HG03280 (cell line): ENCODE data around the gene POP5.

Experiments
- ATAC-seq: cut with Tn5 transposase; IDR thresholded peaks from one replicate; pipeline ENCODE4 v1.9.1; 2021; ENCODE audit warnings: mild to moderate bottlenecking, moderate library complexity; ENCODE audit not compliant: unreplicated experiment

The POP5 gene

DNA sequence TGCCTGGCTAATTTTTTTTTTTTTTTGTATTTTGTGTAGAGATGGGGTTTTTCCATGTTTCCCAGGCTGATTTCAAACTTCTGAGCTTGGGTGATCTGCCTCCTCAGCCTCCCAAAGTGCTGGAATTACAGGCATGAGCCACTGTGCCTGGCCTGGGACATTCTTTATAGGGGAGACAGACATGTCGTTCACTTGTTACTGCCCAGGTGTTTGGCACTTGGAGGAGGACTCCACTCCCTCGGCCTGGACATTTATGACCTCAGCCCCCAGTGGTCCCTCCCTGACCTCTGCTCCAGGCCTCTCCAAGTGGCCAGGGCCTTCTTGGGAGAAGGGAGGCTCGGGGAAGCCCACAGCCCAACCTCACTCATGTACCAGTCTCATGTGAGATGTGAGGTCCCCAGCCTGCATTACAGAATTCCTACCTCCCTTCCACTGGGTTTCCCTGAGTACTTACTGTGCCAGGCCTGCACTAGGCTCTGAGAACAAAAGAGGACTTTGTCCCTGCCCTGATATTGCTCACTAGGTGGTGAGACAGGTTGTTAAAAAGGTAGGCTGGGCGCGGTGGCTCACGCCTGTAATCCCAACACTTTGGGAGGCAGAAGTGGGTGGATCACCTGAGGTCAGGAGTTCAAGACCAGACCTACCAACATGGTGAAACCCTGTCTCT lies 9.7 kb upstream of the POP5 start:
- ATAC-seq, result no peak

DNA sequence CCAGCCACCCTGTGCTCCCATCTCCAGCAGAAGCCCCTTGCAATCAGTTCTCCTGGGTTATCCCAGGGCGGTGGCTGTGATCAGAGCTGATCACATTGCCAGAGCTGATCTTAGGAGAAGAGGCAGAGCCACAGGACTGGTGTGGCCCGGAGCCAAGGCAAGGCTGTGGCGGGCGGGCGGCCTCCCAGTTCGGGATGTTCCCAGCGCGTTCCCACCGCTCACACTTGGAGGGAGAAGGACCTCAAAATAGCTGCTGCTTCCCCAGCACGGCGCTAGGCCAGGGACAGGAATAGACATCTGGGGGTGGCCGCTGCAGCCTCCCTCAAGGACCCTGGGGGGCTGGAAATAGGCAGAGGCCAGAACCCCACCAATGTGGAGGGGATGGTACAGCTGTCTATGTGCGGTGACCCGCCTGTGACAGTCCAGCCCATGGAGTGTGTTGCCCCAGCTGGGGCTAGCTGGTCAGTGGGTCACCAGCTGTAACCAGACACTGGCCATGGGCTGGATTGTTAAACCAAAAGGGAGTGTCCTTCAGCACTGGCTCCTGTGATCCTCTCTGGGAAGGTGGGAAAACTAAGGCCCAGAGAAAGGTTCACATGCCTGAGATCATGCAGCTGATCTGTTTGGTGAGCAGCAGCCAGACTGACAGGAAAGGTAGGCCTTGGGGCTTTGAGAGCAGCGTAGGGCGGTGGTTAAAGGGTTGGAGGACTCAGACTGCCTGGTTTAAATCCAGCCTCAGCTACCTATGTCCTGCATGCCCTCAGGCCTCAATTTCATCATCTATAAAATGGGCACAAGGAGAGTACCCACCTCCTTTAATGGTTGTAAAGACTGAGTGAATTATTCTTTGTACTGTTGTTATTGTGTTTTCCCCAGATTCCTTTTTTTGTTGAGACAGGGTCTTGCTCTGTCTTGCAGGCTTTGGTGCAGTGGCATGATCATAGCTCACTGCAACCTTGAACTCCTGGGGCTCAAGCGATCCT lies 8.0 kb upstream of the POP5 start:
- no peak for ATAC-seq

DNA sequence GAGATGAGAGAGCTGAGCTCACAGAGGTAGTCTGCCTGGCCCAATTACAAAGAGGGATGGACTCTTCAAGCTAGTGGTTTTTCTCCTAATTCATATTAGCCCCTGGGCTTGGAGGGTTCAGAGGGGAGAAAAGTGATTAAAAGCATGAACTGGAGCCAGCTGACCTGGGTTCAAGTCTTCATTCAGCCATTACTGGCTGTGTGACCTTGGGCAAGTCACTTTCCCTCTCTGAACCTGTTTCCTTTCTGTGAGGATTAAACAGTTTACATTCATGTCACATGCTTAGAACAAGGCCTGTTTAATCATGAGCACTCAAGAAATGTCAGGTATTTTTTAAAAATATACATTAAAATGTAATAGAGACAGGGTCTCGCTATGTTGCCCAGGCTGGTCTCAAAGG lies 7.2 kb upstream of the POP5 start:
- ATAC-seq, result no peak

DNA sequence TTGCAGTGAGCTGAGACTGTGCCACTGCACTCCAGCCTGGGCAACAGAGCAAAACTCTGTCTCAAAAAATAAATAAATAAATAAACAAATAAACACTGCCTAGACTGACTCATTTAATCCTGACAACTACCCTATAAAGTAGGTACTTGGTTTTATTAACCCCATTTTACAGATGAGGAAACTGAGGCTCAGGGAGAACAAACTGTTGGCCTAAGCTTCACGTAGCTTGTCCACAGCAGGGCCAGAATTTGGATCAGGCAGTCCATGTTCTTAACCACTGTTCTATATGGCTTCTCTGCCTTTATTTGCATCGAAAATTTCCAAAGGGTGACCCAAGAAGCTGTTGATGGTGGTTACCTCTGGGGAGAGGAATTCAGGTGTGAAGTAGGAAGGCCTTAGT lies 5.7 kb upstream of the POP5 start:
- ATAC-seq, result no peak

DNA sequence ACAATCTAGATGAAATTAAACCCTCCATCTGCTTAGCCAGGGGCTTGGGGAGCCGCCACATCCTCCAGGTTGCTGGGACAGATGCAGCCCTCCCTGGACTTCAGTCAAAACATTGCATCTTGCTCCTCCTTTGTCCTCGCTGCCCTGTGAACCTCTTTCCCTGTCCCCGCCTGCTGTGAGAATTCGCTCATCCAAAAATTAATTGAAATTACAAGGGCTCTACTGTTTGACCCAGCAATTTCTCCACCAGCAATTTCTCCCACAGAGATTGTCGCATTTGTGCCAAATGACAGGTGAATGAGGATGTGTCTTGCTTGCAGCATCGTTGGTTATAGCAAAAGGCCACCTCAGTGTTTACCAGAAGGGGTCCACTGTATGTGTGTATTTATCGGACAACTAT lies 5.0 kb upstream of the POP5 start:
- no peak for ATAC-seq

DNA sequence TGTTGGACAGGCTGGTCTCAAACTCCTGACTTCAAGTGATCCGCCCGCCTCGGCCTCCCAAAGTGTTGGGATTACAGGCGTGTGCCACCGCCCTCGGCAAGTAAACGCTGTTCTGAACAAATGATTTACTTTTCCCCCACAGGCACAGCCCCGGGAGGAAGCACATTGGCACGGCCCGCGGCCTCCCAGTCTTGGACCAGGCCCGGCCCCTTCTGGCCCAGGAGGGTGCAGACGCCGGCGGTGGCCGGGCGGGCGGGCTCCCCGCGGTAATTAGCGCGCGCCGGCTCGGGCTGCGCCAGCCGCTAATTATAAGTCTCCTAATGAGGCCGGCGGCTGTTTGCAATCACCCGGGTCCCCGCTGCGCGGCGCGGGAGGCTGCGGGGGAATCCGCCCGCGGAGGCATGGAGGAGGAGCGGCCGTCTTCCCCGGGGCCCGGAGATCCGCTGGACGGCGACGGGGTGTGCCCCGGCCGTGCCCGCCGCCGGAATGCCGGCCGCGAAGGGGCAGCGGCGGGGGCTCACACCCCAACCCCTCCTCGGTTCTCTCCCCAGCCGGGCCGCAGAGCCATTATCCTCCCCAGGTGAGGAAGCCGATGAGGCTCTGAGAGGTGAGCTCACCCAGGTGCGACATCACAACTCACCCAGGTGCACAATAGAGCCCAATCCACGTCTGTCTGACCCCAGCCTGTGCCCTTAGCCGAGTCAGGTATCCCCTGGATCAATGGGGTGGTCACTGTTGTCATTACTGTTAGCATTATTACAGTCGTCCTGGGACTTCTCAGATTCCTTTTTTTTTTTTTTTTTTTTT lies 3.3 kb upstream of the POP5 start:
- ATAC-seq, result no peak

DNA sequence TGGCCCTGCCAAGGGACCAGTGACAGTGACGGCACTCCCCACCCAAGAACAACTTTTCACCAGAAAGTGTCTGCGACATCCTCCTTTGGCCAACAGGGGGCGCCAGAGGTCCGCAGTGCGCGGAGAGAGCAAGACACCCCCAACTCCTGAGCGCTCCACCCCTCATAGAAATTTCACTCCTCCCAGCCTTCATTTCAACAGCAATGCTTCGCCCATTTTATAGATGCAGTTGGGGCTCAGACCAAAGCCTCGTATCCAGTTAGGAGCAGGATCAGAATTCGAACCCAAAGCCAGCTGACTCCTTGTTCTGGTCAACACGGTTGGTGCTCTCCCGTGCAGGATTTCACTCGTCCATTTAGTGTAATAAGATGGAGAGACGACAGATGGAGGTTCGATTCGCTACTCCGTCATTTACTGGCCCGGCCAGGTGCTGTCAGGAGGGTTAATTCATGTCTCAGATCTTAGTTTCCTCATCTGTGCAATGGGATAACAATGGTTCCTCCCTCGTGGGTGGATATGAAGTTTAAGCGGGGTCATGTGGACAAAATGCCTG lies 2.4 kb upstream of the POP5 start:
- no peak for ATAC-seq

DNA sequence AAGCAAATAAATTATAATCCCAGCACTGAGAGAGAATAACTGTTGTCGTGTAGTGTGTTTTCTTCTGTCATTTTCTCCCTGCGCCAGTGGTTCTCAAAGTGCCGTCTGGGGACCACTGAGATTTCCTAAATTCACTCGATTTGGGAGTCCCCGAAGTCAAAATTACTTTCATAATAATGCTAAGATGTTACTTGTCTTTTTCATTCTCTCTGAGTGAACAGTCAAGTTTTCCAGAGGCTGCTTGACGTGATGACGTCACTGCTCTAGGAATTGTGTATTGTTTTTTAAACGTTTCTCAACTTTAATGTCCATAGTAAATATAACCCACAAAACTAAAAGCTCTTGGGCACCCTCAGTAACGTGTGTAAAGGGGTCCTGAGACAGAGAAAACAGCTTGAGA lies 796 bp upstream of the POP5 start:
- ATAC-seq, result no peak

DNA sequence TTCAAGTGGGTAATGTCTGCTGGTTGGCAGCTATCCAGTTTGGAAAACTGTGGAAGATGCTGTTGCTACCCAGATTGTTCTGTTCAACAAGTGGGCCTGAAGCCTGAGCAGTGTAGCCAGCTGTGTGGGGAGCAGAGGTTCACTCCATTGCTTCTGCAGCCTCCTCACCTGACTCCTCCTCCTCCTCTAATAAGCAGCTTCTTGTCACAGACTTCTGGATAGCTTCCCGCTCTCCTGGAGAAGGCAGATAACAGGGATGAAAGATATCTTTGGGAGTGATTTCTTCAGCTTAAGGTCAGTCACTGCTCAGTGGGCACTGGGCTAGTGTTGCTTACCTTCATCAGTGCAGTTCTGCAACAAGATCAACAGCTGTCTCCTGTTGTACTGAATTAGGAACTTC lies 2.0 kb downstream of the POP5 start:
- no peak for ATAC-seq

DNA sequence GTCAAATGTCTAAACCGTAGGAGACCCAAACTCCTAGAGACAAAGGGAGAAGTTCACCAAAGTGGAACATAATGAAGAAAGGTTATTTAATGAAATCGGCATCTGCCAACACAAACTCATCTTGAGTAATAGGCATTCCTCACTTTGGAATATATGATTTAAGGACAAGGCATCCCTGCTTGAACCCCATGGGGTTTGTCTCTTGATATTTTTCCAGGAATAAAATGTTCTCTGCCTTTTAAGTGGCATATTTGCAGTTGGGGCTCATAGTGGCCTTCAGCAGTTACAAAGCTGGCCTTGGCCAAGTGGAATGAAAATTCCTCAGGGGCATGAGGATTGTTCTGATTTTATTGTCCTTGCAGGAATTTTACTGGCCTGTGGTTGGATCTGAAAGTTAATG lies 7.1 kb downstream of the POP5 start:
- ATAC-seq, result no peak

DNA sequence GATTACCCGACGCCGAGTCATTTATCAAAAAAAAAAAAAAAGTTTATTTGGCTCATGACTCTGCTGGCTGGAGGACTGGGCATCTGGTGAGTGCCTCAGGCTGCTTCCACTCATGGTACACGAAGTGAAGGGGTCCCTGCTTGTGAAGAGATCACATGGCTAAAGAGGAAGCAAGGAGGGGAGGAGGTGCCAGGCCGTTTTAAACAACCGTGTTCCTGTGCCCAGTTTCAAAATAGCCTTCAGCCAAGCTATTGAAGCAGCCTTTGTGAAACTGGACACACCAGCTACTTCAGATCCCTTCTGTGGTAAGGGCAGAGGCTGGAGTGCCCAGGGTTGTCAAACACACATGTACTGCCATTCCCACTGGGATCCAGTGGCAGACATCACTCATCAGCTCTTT lies 7.6 kb downstream of the POP5 start:
- no peak for ATAC-seq

DNA sequence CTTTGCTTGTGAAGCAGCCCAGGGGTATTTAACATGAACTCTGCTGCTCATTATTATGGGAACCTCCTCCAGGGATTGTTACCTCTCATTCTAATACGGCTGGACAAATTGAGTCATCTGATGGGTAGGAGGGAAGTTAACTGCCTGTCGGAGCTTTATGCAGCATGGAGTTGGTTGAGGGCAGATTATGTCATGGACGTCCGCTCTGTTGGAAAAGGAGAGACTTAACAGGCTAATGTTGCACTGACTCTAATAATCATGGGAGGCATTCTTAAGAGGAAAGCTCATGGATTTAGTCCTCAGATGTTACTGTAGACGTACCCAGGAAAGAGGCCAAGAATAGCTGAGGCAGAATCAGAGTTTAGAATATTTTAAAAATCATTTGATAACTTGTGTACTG lies 9.9 kb downstream of the POP5 start:
- no peak for ATAC-seq

DNA sequence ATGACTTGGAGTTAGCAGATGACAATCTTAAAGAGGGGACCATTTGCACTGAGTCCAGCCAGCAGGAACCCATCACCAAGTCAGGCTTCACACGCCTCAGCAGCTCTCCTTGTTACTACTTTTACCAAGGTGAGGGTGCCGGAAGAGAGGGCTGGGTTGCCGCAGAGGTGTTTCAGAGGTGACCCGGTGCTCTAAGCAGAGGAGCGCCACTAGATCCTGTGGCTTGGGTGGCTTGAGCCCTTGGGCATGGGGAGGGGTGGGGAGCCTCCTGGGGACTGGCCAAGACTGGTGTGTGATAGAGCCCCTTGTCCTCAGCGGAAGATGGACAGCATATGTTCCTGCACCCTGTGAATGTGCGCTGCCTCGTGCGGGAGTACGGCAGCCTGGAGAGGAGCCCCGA lies 17.7 kb downstream of the POP5 start:
- ATAC-seq, result no peak

DNA sequence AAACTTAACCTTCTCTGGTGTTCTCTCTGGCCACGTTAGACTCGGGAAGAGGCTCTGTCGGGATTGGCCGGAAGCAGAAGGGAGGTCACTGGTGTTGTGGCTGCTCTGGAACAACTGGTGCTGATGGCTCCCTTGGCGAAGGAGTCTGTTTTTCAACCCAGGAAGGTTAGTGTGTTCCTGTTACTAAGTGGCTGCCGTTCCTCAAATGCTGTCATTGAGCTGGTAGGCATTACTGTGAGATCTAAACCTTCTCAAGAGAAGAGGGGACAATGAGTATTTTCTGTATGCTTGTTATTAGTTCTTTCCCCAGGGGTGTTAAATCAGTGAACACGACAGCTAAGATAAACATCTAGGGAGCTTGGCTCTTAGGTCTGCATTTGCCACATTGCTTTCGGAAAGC lies 18.3 kb downstream of the POP5 start:
- ATAC-seq, result no peak

DNA sequence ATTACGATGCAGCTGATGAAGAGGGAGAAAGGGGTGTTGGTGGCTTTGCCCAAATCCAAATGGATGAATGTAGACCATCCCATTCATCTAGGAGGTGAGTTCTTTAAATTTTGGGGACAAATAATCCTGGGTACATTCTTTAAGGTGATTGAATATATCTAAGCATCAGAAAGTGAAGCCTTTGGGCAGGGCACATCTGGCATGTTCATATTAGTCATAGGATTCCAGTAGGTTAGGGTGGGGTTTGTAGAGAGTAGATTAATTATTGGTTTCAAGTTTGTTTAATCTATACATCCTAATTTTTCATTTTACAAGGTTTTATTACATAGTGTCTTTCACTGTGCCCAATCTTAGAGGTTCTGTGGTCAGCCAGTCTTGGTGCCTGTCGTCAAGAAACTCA lies 23.6 kb downstream of the POP5 start:
- no peak for ATAC-seq

DNA sequence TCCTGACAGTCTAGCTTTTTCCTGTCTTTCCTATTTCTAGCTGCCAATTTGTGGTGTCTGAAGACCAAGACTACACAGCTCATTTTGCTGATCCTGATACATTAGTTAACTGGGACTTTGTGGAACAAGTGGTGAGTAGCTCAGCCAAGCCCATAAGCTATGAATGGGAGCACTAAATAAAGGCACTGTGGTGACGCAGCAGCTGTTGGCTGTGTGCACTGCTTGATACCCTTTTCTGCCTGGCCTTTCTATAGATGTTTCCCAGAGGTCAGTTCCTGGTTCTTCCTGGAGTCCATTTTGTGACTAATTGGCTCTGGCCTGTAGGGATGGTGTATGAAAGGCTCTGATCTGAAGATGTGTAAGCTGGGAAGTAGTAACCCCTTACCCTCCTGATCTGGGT lies 26.5 kb downstream of the POP5 start:
- no peak for ATAC-seq

DNA sequence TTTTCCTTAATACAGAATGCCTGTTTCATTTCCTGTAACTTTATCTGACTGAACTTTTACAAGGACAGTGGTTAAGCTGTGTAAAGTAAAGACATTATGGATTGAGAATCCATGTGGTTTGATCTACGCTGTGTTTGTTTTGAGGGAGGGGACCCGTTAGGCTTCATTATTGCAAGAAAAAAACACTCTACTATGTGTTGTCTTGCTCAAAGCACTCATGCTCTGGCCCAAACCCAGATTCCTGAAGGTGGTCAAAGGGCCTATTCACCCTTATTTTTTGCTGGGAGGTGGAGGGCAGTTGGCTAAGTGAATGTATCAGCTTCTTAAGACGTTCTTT lies 35.2 kb downstream of the POP5 start:
- no peak for ATAC-seq

DNA sequence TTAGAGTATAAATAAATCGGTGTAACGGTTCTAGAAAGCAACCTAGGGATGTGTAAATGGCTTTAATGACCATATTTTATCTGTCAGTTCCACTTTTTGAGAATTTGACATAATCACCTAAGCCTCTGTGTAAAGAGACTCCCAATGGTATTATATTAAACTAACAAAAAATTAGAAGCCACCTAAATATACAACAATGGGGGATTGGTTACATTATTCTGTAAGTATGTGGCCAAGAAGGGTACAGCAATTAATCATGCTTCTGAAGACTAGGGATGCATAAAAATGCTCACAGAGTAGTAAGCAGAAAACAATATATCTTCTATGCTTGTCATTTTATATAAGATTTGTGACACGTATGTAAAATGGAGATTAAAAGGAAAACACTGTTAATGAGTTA lies 36.5 kb downstream of the POP5 start:
- no peak for ATAC-seq

DNA sequence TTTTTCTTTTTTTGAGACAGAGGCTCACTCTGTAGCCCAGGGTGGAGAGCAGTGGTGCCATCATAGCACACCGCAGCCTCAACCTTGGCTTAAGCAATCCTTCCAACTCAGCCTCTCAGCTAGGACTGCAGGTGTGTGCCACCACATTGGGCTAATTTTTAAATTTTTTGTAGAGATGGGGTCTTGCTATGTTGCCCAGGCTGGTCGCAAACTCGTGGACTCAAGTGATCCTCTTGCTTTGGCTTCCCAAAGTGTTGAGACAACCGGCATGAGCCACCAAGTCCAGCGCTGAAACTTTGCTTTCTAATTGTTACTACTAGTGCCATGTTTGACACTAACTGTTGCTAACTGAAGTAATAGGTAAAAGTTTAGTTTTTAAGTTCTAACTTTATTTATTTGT lies 39.0 kb downstream of the POP5 start:
- ATAC-seq, result no peak

DNA sequence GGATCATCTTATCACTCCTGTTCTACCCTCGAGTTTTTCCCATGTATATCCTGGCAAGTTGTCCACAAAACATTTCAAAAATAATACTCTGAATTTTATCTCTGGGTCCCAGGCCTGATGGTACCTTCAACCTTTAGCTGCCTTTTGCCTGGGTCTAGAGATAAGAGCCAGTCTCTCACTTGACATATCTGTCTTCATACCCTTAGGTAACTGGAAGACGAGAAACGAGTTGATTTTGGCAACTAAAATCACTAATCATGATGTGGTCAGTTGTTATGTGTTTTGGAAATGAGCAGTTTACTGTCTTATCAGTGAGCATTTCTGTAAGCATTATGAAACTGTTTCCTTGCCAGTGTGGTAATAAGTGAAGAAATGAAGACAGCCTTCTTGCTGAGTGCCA lies 40.8 kb downstream of the POP5 start:
- ATAC-seq, result no peak

DNA sequence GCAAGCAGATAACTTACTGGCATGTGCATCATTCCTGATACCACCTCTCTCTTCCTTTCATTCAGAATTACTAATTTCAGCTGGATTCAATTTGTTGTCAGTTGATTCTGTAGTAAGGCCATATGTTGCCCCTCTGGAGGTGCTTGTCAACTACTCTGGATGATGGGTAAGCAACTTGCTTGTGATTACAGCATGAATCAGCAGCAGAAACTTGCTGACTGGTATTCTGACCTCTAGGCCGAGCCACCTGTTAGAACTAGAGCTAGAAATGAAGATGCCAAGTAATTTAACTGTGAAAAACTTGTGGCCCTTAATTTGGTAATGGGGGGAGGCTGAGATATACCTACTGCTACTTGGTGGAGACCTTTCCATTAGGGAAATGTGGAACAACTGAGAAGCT lies 41.9 kb downstream of the POP5 start:
- no peak for ATAC-seq
